Activated CD8-positive, alpha-beta memory T cell treated with anti-CD3 and anti-CD28 coated beads, Interleukin-2, amount 50 U/mL, for 1 hour (primary cell): ENCODE measurements around the gene HACD4.
"Not testable (repeated sequence)": the region's sequence is repeated elsewhere in the genome, so short reads cannot be mapped to it uniquely, and the experiment has no call there.

Experiments
- DNase-seq: peaks from one replicate; pipeline ENCODE4 v3.0.0-alpha.2; 2020; ENCODE audit errors: extremely low read depth

Gene HACD4

DNA sequence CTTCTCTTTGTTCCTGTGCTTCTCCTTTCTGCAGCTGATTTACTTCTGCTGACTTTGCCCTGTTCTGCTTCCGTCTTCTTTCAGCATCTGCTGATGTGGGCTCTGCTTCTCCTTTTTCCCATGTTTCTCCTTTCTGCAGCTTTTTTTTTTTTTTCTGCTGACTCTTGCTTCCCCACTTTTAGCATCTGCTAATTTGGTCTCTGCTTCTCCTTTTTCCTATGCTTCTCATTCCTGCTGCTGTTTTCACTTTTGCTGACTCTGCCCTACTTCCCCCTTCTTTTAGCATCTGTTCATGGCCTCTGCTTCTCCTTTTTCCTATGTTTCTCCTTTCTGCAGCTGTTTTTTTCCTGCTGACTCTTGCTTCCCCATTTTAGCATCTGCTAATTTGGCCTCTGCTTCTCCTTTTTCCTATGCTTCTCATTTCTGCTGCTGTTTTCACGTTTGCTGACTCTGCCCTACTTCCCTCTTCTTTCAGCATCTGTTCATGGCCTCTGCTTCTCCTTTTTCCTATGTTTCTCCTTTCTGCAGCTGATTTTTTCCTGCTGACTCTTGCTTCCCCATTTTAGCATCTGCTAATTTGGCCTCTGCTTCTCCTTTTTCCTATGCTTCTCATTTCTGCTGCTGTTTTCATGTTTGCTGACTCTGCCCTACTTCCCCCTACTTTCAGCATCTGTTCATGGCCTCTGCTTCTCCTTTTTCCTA, 58.0 kb downstream of the HACD4 start:
- DNase-seq = not testable (repeated sequence)

- DNase-seq = no peak
Measured at GRCh38 chr9:20972684-20973083, 58.8 kb downstream of the HACD4 start.

- no peak for DNase-seq
Measured at GRCh38 chr9:20962536-20963225, 68.8 kb downstream of the HACD4 start.

- no peak for DNase-seq
Measured at GRCh38 chr9:20950707-20951106, 80.7 kb downstream of the HACD4 start.
